RWPE2 (cell line): ENCODE results near the gene PLIN3.
"Not testable (repeated sequence)": the region's sequence is repeated elsewhere in the genome, so short reads cannot be mapped to it uniquely, and the experiment has no call there.

Source experiments
- ATAC-seq: fragments of 200-7000 bp; cut with Tn5 transposase; 3 replicates; pipeline ENCODE4 v1.9.1; 2021; ENCODE audit warnings: low read depth
- DNase-seq: peaks from one replicate; pipeline ENCODE4 v3.0.0-alpha.2; 2020; ENCODE audit warnings: low spot score
- H3K27ac ChIP-seq: fragments of 450-650 bp; 2 replicates; pipeline ENCODE4 v1.5.1; 2017; ENCODE audit warnings: mild to moderate bottlenecking; ENCODE audit not compliant: poor library complexity, severe bottlenecking
- H3K27me3 ChIP-seq: fragments of 250-450 bp; sonication (Bioruptor Pico); 2 replicates; pipeline ENCODE4 v1.5.1; 2021; ENCODE audit warnings: mild to moderate bottlenecking, moderate library complexity; ENCODE audit not compliant: insufficient read depth, poor library complexity, severe bottlenecking
- H3K36me3 ChIP-seq: fragments of 250-450 bp; sonication (Bioruptor Pico); 2 replicates; pipeline ENCODE4 v1.5.1; 2020; ENCODE audit warnings: low read depth, mild to moderate bottlenecking, moderate library complexity
- H3K4me1 ChIP-seq: fragments of 250-450 bp; sonication (Bioruptor Pico); 2 replicates; pipeline ENCODE4 v1.5.1; 2021; ENCODE audit warnings: mild to moderate bottlenecking, moderate library complexity; ENCODE audit not compliant: insufficient read depth, poor library complexity, severe bottlenecking
- H3K4me3 ChIP-seq: fragments of 250-450 bp; sonication (Bioruptor Pico); 2 replicates; pipeline ENCODE4 v1.5.1; 2021; ENCODE audit warnings: mild to moderate bottlenecking, moderate library complexity; ENCODE audit not compliant: severe bottlenecking
- H3K9me3 ChIP-seq: fragments of 250-450 bp; sonication (Bioruptor Pico); 2 replicates; pipeline ENCODE4 v1.5.1; 2021; ENCODE audit warnings: mild to moderate bottlenecking, moderate library complexity; ENCODE audit not compliant: severe bottlenecking
- CTCF ChIP-seq: fragments of 450-650 bp; IDR thresholded peaks from one replicate; pipeline ENCODE4 v1.5.1; 2017; ENCODE audit warnings: mild to moderate bottlenecking, moderate library complexity; ENCODE audit not compliant: poor library complexity, severe bottlenecking

The PLIN3 gene

GRCh38 chr19:4889034-4889815, 21.8 kb upstream of the PLIN3 start:
- peak overlapping the region; percentile 52 for H3K27ac ChIP-seq
- H3K4me3 ChIP-seq, result no peak overlapping the region
- no peaks in the 10 kb centered on the region for H3K27me3 ChIP-seq
- H3K36me3 ChIP-seq, result no peaks in the 10 kb centered on the region
- no peaks in the 10 kb centered on the region for H3K9me3 ChIP-seq
- TF ChIP-seq CTCF, result no peak
- DNase-seq (peak; percentile 91), ATAC-seq (peak; percentile 99)
- H3K4me1 ChIP-seq, result peaks cover 4% of the 10 kb centered on the region

- H3K27ac ChIP-seq, H3K4me3 ChIP-seq, H3K36me3 ChIP-seq, H3K27me3 ChIP-seq, H3K4me1 ChIP-seq, DNase-seq, ATAC-seq, H3K9me3 ChIP-seq: not testable (repeated sequence)
Measured at GRCh38 chr19:4887803-4888202, 20.3 kb upstream of the PLIN3 start.

GRCh38 chr19:4884993-4885392, 17.5 kb upstream of the PLIN3 start:
- ATAC-seq, H3K27ac ChIP-seq, H3K9me3 ChIP-seq: not testable (repeated sequence)

GRCh38 chr19:4882874-4883273, 15.4 kb upstream of the PLIN3 start:
- not testable (repeated sequence) for H3K4me1 ChIP-seq, DNase-seq, H3K4me3 ChIP-seq

More at GRCh38 chr19:4884993-4885392, 17.5 kb upstream of the PLIN3 start:
- H3K4me1 ChIP-seq, H3K27me3 ChIP-seq, DNase-seq, H3K4me3 ChIP-seq, H3K36me3 ChIP-seq: not testable (repeated sequence)

GRCh38 chr19:4879041-4879440, 11.6 kb upstream of the PLIN3 start:
- H3K27ac ChIP-seq, result no peak overlapping the region
- DNase-seq, result no peak
- no peak for TF ChIP-seq CTCF

More at GRCh38 chr19:4882874-4883273, 15.4 kb upstream of the PLIN3 start:
- ATAC-seq, H3K27me3 ChIP-seq, H3K36me3 ChIP-seq, H3K9me3 ChIP-seq, H3K27ac ChIP-seq: not testable (repeated sequence)

GRCh38 chr19:4878491-4878968, 11.1 kb upstream of the PLIN3 start:
- DNase-seq (no peak), ATAC-seq (no peak)
- Histone ChIP-seq H3K27ac (no peak overlapping the region), H3K4me3 (no peak overlapping the region), H3K27me3 (no peaks in the 10 kb centered on the region), H3K36me3 (no peaks in the 10 kb centered on the region), H3K9me3 (no peaks in the 10 kb centered on the region), H3K4me1 (no peaks in the 10 kb centered on the region)
- TF ChIP-seq CTCF, result no peak

More at GRCh38 chr19:4879041-4879440, 11.6 kb upstream of the PLIN3 start:
- H3K27me3 ChIP-seq, result no peaks in the 10 kb centered on the region
- no peak overlapping the region for H3K4me3 ChIP-seq
- H3K4me1 ChIP-seq, result no peaks in the 10 kb centered on the region
- no peak for ATAC-seq
- H3K36me3 ChIP-seq, result no peaks in the 10 kb centered on the region
- no peaks in the 10 kb centered on the region for H3K9me3 ChIP-seq
